ENCODE results near the gene MCC.

DNA sequence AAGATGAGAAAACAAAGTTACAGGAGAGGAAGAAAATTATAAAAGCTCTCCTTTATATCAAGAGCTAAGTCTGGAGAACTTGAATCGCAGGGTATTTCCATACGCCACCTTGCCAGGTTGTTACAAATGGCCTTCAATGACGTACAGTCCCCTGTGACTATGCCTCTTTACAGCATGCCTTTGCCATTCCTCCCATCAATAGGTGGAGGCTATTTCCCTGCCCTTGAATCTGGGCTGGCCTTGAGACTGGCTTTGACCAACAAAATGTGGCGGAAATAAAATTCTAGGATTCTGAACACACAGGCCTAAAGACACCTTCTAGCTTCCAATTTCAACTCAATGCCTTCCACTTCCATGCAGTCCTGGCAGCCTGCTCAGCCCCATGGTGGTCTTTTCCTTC is 99.1 kb downstream of the MCC start:
- TF ChIP-seq WT1 (tag by site-specific recombination; IDR thresholded peaks at IDR 0.05) (no peak), ZNF140 (tag by site-specific recombination; IDR thresholded peaks at IDR 0.05) (no peak)
- TF ChIP-seq, protein P1, sequence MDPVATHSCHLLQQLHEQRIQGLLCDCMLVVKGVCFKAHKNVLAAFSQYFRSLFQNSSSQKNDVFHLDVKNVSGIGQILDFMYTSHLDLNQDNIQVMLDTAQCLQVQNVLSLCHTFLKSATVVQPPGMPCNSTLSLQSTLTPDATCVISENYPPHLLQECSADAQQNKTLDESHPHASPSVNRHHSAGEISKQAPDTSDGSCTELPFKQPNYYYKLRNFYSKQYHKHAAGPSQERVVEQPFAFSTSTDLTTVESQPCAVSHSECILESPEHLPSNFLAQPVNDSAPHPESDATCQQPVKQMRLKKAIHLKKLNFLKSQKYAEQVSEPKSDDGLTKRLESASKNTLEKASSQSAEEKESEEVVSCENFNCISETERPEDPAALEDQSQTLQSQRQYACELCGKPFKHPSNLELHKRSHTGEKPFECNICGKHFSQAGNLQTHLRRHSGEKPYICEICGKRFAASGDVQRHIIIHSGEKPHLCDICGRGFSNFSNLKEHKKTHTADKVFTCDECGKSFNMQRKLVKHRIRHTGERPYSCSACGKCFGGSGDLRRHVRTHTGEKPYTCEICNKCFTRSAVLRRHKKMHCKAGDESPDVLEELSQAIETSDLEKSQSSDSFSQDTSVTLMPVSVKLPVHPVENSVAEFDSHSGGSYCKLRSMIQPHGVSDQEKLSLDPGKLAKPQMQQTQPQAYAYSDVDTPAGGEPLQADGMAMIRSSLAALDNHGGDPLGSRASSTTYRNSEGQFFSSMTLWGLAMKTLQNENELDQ (tag by site-specific recombination; IDR thresholded peaks at IDR 0.05; ENCODE audit: low read depth), result no peak
- TF ChIP-seq, protein P2, sequence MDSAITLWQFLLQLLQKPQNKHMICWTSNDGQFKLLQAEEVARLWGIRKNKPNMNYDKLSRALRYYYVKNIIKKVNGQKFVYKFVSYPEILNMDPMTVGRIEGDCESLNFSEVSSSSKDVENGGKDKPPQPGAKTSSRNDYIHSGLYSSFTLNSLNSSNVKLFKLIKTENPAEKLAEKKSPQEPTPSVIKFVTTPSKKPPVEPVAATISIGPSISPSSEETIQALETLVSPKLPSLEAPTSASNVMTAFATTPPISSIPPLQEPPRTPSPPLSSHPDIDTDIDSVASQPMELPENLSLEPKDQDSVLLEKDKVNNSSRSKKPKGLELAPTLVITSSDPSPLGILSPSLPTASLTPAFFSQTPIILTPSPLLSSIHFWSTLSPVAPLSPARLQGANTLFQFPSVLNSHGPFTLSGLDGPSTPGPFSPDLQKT (IDR thresholded peaks at IDR 0.05; ENCODE audit: borderline replicate concordance, low read depth, low read length), result no peak
